GM18508 (cell line): ENCODE measurements around the gene CRYBB3.
"Not testable (repeated sequence)": the region's sequence is repeated elsewhere in the genome, so short reads cannot be mapped to it uniquely, and the experiment has no call there.

Experiments
- ATAC-seq: cut with Tn5 transposase; IDR thresholded peaks from one replicate; pipeline ENCODE4 v1.9.1; 2021; ENCODE audit warnings: moderate number of reproducible peaks; ENCODE audit not compliant: insufficient read depth, unreplicated experiment

CRYBB3 gene

GRCh38 chr22:25174156-25174887, 25.3 kb upstream of the CRYBB3 start:
- no peak for ATAC-seq

DNA sequence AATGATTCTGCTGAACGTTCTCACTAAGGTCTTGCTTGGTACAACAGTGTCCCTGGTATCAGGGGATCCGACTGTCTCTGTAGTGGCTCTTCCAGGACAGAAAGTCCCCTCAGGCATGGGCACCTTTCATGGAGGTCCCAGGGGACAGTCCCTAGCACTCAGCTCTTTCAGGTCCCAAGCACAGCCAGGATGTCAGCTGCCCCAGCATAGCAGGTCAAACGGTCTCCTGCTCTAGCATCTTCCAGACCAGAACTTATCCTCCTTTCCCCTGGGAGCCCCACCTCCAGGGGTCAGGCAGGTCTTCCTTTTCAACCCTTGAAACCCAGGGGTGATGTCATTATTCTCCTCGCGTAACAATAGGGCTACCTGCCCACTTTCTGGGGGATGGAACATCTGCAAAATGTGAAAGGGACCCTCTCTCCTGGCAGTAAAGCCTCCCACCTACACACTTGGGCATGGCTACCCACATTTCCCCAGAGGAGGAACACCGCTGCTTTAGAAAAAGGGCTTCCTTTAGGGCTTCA, 24.7 kb upstream of the CRYBB3 start:
- ATAC-seq, result no peak

GRCh38 chr22:25176175-25176574, 23.5 kb upstream of the CRYBB3 start:
- ATAC-seq, result no peak

DNA sequence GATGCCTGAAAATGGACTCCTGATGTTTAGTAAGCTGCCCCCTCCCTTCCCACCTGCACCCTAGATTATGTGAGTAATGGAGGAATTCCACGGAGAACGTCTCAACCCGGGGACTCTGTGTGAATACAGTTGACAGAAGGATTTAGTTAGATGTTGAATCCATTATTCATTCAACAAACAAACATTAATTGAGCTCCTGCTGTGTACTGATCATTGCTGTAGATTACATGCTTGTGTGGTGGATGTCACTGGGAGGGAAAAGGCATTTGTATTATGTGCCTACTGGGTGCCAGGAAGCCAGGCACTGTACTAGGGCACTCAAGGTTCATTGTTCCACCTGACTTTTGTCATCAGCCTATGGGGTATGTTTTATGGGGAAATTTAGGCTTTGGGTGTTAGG, 22.9 kb upstream of the CRYBB3 start:
- no peak for ATAC-seq

DNA sequence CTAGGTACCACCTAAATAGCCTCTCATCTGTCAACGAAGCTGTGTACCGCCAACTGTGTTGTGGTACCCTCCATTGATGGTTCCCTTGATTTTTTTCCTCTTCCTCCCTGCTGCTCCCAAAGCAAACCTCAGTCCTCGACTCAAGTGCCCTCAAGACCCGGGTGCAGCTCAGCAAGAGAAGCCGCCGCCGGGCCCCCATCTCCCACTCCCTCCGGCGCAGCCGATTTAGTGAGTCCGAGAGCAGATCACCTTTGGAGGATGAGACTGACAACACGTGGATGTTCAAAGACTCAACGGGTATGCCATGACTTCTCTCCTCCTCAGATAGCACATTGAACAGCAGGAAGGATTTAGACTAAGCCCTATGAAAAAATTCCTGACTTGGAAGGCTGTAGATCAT, 22.4 kb upstream of the CRYBB3 start:
- no peak for ATAC-seq

- ATAC-seq, result no peak
These were observed 21.8 kb upstream of the CRYBB3 start for GRCh38 chr22:25177895-25178294.

DNA sequence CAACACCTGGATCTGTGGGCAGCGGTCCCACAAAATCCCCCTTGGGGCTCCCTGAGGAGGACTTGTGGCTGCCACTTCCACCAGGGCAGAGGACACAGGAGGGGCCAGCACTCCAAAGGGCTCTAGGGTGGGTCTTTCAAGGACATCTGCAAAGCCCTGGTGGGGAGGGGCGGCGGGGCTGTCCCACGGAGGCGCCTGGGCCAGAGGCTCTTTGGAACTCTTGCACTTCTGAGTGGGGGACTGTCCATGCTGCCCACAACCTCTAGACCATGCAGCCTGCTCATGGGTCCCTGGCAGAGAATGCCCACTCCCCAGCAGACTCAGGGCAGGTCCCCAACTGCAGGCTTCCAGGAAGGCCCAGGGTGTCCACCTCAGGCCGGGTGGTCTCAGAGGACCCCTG, 21.3 kb upstream of the CRYBB3 start:
- ATAC-seq, result not testable (repeated sequence)

DNA sequence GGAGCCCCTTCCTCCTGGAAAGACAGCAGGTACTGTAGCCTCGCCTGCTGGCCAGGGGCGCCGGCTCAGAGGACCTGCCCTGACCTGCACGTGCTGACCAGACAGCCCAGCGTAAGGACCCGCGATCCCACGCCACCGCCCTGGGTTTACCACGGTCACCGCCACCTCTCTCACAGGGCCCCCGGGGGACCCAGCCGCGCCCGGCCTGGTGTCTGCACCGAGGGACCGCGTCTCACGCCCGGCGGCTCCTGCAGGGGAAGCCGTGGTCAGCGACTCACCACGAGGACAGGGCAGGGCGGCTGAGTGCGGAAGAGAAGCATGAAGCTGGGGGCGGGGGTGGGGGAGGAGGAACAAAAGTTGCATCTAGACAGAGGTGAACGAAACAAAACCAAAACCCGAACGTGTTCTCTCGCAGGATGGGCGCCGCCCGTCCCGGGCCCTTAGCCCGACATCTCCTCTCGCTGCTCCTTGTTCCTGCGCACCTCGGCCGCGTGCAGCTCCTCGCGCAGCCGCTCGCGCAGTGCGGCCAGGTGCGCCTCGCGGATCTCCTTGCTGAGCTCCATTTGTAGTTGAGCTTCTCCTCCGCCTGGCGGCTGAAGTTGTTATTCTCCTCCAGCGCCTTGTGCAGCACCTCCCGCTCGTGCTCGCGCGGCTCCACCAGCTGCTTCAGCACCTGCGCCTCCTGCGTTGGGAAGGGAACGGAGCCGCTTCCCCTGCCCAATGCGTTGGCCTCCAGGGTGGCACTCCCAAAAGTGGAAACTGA, 20.6 kb upstream of the CRYBB3 start:
- ATAC-seq, result not testable (repeated sequence)

DNA sequence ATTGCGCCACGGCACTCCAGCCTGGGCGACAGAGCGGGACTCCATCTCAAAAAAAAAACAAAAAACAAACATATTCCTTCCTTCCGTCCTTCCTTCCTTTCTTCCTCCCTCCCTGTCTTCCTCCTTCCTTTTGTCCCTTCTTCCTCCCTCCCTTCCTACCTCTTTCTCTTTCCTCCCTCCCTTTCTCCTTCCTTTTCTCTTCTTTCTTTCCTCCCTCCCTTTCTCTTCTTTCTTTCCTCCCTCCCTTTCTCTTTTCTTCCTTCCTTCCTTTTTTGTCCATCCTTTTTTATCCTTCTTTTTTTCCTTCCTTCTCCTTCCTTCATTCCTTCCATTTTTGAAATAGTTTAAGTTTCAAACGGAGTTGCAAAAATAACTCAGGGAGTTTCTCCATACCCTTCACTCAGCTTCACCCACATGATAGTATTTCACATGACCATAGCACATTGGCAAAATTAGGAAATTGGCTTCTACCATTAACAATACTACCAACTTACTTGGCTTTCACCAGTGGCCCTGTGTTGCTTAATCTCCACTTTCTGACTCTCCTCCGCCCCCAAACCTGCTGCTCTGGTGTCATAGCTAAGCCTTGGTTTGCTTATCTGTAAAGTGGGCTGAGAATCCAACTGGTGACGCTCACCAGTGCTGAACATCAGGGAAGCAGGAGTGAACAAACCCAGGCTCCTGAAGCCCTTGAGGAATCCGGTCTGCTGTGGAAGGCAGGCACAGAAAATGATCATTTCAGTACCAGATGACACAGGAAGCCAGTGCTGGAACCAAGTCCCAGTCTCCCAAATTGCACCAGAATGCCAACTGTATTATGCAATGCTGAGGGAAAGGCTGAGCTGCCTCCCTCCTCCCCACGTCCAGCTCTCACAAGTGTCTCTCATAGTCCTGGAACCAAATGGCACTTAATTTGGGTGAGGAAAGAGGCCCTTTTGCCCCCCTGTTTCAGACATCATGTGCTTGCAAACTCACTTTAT, 17.2 kb upstream of the CRYBB3 start:
- no peak for ATAC-seq

DNA sequence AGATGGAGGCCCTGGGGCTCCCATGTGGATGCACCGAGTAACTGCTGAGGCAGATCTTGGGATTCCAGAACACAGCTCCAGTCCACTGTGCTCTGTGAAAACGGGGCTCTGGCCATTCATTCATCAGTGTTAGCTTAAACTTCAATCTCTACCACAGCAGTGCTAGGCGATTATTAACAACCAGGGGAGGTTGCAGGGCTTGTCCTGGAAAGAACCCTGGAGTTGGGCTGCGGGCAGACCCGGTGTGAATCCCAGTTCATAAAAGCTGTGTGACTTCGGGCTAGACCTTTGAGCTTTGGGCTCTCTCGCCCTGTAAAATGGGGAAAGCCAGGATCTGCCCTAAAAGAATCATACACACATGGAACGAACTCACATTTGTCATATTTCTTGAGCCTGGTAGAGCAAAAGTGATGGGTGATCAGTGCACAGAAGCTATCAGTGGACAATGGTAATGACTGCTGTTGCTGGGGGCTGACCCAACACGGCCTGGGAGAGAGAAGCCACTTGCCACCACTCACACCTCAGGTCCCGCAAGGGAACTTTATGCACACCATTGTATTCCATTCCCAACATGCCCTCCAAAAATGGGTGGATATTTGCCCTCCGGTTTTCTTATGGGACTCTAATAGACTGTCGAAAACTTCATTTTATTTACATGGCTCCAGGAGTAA, 15.6 kb upstream of the CRYBB3 start:
- no peak for ATAC-seq

DNA sequence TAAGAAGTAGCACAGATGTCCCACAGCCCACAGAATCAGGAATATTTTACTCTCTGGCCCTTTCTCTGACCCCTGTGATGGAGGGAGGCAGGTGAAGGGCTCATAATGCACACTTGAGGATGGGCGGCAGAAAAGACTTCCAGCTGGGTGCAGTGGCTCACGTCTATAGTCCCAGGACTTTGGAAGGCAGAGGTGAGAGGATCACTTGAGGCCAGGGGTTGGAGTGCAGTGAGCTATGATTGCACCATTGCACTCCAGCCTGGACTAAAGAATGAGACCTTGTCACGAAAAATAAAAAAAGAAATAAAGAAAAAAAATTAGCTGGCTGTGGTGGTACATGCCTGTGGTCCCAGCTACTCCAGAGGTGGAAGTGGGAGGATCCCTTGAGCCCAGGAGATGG, 13.5 kb upstream of the CRYBB3 start:
- ATAC-seq, result no peak

GRCh38 chr22:25187469-25187868, 12.2 kb upstream of the CRYBB3 start:
- ATAC-seq, result no peak

DNA sequence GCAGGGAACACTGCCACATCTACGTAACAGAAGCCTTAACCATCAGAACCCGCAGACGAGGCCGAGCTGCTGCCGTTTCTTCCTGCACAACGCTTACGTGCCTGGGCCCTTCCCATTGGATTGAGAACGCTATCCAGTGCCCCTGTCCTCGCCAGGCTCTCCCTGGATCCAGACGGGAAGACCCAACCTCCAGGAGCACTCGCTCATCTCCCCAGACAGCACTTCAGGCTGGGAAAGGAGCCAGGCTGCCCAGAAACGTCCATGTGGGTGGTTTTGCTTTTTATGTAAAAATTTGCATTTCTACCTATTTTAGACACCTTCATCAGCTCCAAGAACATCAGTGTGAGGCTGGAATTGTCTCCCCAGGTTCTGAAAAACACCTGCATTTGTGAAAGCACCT, 7.3 kb upstream of the CRYBB3 start:
- no peak for ATAC-seq

DNA sequence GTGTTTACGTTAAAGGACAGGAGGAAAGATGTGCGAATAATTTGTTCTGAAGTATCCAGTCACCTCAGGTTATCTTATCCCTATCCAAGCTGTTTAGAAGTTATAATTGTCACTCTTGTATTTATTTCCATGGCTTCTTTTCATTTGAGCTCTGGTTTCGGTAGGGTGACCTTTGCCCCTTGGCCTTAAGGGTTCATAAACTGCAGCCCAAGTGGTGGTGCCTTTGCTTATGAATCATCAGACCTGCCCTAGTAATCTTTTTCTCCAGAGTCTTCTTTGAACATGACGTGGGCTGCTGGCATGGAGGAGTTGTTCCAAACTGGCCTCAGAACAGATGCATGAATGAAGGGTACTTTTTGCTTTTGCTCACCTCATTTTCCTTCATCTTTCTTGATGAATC, 6.5 kb upstream of the CRYBB3 start:
- no peak for ATAC-seq

GRCh38 chr22:25193548-25193947, 6.1 kb upstream of the CRYBB3 start:
- ATAC-seq, result no peak

GRCh38 chr22:25196326-25196725, 3.3 kb upstream of the CRYBB3 start:
- ATAC-seq, result no peak

DNA sequence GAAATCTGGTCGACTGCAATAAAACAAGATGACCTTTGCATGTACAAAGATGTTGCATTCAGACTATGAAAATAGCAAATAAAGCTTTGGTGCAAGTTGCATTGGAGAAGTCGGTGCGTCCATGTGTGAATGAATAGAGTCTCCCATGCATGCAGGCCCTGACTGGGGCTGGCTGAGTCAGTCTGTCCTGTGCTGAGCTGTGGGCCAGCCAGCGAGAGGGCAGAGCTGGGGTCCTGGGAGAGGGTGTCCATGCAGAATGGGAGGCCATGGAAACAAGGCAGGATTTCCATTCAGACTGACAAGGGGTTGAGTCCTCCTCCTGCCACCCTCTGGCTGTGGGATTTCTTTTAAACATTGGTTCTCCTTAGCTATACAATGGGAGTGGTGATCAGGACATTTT, 2.3 kb upstream of the CRYBB3 start:
- ATAC-seq, result no peak

- no peak for ATAC-seq
These were observed 1.3 kb downstream of the CRYBB3 start for GRCh38 chr22:25200967-25201366.

GRCh38 chr22:25201557-25202273, 2.1 kb downstream of the CRYBB3 start:
- no peak for ATAC-seq
